ENCODE data around the gene C8G.

DNA sequence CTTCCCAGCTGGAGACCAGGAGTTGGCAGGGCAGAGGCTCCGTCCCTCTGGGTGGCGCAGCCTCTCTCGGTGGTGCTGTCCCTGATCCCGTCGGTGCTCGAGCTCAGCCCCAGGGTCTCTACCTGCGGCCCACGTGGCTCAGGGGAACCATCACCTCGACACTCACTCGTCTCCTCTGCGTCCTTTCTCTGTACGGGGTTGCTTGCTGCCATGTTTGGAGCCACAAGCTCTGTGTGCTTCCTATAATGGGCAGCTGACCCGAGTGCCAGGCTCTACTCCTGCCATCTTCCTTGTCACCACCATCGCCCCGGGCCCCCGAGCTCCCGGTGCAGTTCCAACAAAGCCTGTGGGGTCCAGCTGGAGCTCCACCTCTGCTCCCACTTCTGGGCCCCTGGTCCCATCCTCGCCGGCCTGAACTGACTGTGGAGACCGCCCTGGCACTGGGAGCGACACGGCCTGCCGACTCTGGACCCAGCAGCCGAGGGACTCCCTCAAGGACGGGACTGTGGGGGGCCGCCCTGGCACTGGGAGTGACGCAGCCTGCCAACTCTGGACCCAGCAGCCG, 5.5 kb upstream of the C8G start:
- TF ChIP-seq CTCF (IDR thresholded peaks at IDR 0.05) (no peak), POLR2AphosphoS5 (IDR thresholded peaks at IDR 0.05) (no peak), POLR2A (IDR thresholded peaks at IDR 0.05) (no peak)

Data from prostate gland (tissue), 2 donors.